ENCODE results near the gene SLC6A20.

DNA sequence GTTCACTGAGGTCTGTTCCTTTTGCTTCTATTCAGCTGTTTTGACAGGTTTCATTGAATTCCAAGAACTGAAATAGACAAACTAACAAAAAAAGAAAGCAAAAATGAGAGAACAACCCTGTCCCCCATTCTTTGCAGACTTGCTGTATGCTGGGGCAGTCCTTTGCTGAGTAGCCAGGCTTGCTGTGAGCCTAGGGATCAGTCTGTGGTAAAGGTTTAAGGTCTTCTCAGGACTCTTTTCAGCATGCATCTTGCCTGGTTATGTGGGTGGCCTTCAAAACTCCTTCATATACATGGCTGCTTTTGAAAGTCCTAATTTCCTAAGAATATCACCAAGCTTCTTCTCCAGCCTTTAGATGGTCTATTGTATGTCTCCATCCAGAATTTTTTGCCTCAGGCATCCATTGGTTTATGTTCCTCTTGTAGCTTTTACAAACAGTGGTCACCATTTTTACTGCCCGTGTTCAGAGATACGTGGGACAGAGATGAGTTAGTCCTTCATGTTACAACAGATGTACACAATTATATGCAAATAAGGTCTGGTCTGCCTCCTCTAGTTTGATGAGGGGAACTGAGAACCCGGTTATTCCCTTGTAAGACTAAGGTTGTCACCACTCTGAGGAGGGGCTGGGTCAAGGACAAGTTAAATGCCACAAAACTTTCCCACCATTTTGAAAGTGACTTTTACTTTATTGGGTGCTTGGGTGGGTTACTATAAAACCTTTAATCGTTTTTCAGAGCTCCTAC lies 65.8 kb downstream of the SLC6A20 start:
- TF ChIP-seq, protein P1, sequence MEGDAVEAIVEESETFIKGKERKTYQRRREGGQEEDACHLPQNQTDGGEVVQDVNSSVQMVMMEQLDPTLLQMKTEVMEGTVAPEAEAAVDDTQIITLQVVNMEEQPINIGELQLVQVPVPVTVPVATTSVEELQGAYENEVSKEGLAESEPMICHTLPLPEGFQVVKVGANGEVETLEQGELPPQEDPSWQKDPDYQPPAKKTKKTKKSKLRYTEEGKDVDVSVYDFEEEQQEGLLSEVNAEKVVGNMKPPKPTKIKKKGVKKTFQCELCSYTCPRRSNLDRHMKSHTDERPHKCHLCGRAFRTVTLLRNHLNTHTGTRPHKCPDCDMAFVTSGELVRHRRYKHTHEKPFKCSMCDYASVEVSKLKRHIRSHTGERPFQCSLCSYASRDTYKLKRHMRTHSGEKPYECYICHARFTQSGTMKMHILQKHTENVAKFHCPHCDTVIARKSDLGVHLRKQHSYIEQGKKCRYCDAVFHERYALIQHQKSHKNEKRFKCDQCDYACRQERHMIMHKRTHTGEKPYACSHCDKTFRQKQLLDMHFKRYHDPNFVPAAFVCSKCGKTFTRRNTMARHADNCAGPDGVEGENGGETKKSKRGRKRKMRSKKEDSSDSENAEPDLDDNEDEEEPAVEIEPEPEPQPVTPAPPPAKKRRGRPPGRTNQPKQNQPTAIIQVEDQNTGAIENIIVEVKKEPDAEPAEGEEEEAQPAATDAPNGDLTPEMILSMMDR (IDR thresholded peaks at IDR 0.05), result no peak
- no peak for TF ChIP-seq POLR2AphosphoS5 (IDR thresholded peaks at IDR 0.05)
- TF ChIP-seq POLR2A (IDR thresholded peaks at IDR 0.05), result no peak
- TF ChIP-seq EP300 (IDR thresholded peaks at IDR 0.05), result no peak

Measured in gastroesophageal sphincter (tissue), 3 donors.